Fibroblast of villous mesenchyme (primary cell): ENCODE data around the gene HDAC11. TPM values are rescaled to one million over a fixed set of nuclear protein-coding genes. Genes with fewer than 3 reads are reported as not detected.
A peak's percentile ranks its signal among the peaks of the same experiment; 100 is the strongest.

Source experiments
- DNase-seq: peaks from one replicate; pipeline ENCODE4 v3.0.0-alpha.2; 2010; ENCODE audit warnings: low read depth
- H3K4me3 ChIP-seq: 2 replicates; pipeline ENCODE4 v1.5.1; 2011; ENCODE audit warnings: low read depth, mild to moderate bottlenecking, low read length
- total RNA-seq: library from RNA; depleted of rRNA; stranded (reverse); fragments of >200 nt; gene quantifications from 2 replicates; pipeline ENCODE4 v1.2.3, GENCODE V29; 2012
- TF ChIP-seq, protein P1 (sequence below): IDR thresholded peaks from 2 replicates; pipeline ENCODE4 v1.5.1; 2012; ENCODE audit warnings: low read depth, mild to moderate bottlenecking, low read length; ENCODE audit not compliant: insufficient read depth

Gene HDAC11
- total RNA-seq, 1 donor: 9.5 TPM

DNA sequence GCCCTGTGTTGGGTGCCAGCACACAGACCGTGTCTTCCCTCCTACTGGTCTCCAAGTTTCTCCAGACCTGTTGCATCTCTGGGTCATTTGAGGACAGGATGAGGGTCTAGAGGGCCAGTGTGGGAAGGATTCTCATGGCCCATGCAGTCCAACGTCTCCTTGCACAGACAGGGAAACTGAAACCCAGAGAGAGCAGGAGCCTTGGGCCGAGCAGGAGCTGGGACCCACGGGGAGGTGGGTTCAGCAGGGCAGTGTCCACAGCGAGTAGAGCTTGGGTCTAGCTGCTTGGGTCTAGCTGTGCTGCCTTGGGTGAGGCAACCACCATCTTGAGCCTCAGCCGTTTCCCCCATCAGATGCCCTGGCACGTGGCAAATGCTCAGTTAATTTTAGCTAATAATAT is 32.3 kb downstream of the HDAC11 start:
- no peak for DNase-seq
- TF ChIP-seq, protein P1, sequence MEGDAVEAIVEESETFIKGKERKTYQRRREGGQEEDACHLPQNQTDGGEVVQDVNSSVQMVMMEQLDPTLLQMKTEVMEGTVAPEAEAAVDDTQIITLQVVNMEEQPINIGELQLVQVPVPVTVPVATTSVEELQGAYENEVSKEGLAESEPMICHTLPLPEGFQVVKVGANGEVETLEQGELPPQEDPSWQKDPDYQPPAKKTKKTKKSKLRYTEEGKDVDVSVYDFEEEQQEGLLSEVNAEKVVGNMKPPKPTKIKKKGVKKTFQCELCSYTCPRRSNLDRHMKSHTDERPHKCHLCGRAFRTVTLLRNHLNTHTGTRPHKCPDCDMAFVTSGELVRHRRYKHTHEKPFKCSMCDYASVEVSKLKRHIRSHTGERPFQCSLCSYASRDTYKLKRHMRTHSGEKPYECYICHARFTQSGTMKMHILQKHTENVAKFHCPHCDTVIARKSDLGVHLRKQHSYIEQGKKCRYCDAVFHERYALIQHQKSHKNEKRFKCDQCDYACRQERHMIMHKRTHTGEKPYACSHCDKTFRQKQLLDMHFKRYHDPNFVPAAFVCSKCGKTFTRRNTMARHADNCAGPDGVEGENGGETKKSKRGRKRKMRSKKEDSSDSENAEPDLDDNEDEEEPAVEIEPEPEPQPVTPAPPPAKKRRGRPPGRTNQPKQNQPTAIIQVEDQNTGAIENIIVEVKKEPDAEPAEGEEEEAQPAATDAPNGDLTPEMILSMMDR: no peak
- H3K4me3 ChIP-seq: no peak overlapping the region

DNA sequence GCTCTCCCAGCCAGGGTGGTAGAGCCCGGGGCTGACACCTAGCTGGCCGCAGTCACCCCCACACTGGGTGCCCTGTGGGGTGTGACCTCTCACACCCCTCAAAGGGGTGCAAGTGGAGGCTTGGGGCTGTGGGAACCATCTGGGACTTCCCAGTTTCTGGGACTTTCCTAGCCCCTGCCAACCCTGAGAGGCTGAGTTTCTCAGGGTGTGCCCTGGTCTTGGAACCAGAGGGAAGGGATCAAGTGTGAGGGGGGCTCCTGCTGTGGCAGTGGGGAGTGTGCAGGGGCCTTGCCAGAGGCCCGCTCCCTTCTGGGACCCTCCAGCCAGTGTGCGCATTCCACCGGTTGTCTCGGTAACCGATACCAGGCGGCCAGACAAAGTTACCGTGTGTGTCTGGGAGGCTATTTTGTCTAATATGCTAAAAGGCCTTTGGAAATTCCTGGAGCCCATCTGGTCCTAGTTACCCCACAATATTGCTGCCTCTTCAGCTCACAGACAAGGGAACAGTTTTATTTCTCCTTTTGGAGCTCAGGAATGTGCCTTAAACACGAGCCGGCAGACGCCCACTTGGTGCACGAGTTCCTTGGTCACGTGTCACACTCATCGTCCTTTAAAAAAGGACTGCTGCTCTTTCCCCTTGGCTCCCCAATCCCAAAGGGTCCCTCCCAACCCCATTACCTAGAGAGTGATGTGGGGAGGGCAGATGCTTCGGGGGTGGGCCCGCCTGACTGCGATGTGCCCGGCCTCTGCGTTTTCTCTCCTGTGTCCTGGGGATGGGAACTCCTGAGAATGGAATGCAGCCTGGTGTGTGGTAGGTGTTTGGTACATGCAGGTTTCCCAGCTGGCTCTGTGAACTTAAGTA is 33.2 kb downstream of the HDAC11 start:
- TF ChIP-seq, protein P1: no peak
- H3K4me3 ChIP-seq: no peak overlapping the region
- DNase-seq: peak; percentile 76

DNA sequence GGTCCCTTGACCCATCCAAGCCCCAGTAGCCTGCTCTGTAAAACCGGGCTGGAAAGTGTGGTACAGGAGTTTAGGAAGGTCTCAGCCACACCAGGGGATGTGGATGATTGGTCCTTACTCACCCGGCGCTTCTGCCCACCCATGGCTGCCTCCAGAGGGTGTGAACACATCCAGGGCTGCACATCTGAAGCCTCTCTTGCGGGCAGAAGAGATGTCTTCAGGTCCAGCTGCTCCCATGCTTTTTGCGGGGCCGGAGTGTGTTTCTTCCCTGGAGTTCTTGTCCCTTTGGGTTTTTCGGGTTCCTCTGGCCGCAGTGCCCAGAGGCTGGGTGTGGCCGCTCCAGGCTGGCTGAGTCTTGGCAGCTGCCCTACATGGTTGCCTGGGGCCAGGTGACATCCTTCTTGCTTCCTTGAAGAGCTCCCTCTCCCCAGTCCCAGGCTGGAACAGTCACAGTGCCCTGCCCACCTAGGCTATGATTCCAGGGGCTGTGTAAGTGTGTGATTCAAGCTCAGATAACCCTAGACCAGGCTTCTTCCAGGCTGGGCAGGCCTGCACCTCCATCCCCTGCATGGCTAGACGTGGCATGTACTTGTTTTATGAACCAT is 33.9 kb downstream of the HDAC11 start:
- TF ChIP-seq, protein P1: no peak
- no peak for DNase-seq

DNA sequence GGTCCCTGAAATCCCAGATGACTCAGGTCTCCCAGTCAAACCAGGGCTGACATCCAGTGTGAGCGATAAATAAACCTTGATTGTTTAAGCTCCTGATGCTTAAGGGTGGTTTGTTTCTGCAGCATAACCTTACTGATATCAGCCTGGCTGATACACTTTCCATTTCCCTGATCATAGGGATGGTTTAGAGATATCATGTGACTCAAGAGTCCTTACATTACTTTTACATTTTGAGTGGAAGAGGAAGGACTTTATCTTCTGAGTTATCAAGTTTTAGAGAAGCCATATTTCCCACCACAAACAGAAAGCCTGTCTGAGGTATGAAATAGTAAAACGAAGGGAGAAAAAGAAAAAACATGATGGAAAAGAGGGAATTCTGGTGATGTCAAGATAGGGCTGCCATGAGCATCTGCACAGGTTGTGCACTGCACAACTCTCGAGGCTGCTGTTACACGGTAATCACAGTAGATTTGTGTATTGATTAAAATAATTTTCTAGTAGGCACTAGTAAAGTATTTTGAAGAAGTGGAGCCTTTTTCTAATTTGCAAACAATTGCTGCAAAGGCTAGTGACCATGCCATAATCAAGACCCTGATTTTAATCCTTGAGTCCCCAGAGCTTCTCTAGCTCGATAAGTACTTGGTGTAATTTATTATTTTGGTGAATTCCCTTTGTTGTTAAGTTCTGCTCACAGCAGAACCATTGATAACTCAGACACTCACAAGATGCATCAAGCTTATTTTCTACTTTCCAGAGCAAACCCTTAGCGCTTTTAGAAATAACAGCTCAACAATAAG is 34.7 kb downstream of the HDAC11 start:
- TF ChIP-seq, protein P1: no peak
- no peak for DNase-seq
- no peak overlapping the region for H3K4me3 ChIP-seq

More for the DNA sequence above, 33.9 kb downstream of the HDAC11 start:
- H3K4me3 ChIP-seq: no peak overlapping the region

DNA sequence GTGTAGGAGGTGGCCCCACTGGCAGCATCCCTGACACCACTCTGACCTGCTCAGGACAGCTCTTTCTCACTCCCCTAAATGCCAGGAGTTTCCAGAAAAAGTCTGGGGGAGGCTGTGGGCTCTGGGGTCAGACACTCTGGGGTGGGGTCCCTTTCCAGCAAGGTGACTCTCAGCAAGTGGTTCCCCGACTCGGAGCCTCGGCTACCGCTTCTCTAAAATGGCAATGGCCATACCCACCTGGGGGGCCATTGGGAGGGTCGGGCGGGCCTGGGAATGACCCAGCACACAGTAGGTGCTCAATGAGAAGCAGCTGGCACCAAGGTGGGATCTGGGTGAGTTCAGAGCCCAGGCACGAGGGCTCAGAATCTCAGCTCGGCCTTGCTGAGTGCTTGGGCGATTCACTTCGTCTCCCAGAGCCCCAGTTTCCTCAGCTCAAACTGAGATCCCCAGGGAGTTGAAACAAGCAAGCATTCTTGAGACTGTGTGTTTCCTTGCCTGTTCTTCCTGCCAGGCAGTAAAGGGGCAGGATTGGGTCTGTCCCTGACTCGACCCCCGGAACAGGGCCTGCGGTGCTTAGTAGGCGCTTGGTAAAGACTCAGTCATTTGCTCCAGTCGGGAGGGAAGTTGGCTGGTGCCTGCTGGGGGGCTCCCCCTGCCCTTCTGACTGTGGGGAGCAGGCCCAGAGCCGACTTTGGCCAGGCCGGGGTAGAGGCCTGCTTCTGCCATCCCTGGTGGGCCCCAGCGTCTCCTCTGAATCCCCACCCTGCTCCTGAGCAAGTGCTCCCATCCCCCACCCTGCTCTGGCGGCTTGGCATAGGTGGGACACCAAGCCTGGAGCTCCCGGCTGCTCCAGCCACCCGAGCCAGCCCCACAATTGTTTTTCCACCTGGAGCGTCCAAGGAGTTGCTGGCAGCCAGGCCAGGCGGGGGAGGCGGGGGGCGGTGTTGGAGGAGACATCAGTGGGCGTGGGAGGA is 36.0 kb downstream of the HDAC11 start:
- no peak overlapping the region for H3K4me3 ChIP-seq
- TF ChIP-seq, protein P1: no peak
- no peak for DNase-seq

DNA sequence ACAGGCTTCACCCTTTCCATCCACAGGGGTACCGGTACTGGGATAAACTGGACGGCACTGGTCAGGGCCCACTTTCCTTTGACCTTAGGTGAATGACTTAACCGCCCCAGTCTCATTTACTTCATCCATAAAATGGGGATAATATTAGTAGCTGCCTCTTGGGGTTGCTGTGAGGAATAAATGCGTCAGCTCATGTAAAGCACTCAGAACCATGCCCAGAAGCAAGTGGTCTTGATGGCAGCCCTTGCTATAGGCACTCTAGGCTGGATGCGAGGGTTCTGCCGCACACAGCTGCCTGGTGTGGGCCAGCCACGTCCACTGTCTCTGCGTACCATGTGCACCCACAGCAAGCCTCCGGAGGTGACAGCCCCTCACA is 36.6 kb downstream of the HDAC11 start:
- no peak for DNase-seq
- TF ChIP-seq, protein P1: no peak
- H3K4me3 ChIP-seq: no peak overlapping the region
